ENCODE measurements around the gene KLHDC3. TPM values are rescaled to one million over a fixed set of nuclear protein-coding genes. Genes with fewer than 3 reads are reported as not detected.

The KLHDC3 gene
- total RNA-seq, 1 donor from 2014 or later: 67.4 TPM

GRCh38 chr6:43037197-43037596 is 23.1 kb downstream of the KLHDC3 start:
- peaks cover 13% of the 10 kb centered on the region for H3K36me3 ChIP-seq (ENCODE audit: insufficient read depth, low read length)
- H4K20me1 ChIP-seq (ENCODE audit: insufficient read depth, low read length): peaks cover 17% of the 10 kb centered on the region
- no peaks in the 10 kb centered on the region for H3K9me3 ChIP-seq (ENCODE audit: insufficient read depth, low read depth, low read length)
- H2AFZ ChIP-seq (ENCODE audit: low read depth, low read length): no peak overlapping the region
- H3K27me3 ChIP-seq (ENCODE audit: insufficient read depth, low read length): no peaks in the 10 kb centered on the region
- Mint-ChIP-seq H3K36me3 (ENCODE audit: low read depth, unreplicated experiment) (peaks cover 21% of the 10 kb centered on the region), H3K9me3 (ENCODE audit: unreplicated experiment) (no peaks in the 10 kb centered on the region), H3K4me3 (ENCODE audit: unreplicated experiment) (no peak overlapping the region), H3K27ac (ENCODE audit: unreplicated experiment) (no peak overlapping the region), H3K4me1 (ENCODE audit: low read depth, unreplicated experiment) (no peaks in the 10 kb centered on the region), H3K27me3 (ENCODE audit: low read depth, unreplicated experiment) (no peaks in the 10 kb centered on the region)
- no peaks in the 10 kb centered on the region for H3K79me2 ChIP-seq (ENCODE audit: insufficient read depth, low read length)
- H3K9ac ChIP-seq (ENCODE audit: low read length): no peak overlapping the region
- no peaks in the 10 kb centered on the region for H3K4me1 ChIP-seq (ENCODE audit: insufficient read depth, low read length)
- no peak overlapping the region for H3K4me2 ChIP-seq (ENCODE audit: low read length)
- no peak for FAIRE-seq
- H3K27ac ChIP-seq (ENCODE audit: low read depth, low read length): no peak overlapping the region
- no peak overlapping the region for H3K4me3 ChIP-seq (ENCODE audit: insufficient read depth, low read depth, low read length)
- DNase-seq (ENCODE audit: low read depth): no peak
- TF ChIP-seq CTCF (IDR thresholded peaks at IDR 0.05; ENCODE audit: insufficient read depth, low read depth, low read length) (no peak), EZH2 (IDR thresholded peaks at IDR 0.05; ENCODE audit: insufficient read depth, low read length) (no peak)

- no peaks in the 10 kb centered on the region for H3K9me3 Mint-ChIP-seq (ENCODE audit: unreplicated experiment)
- H3K4me1 Mint-ChIP-seq (ENCODE audit: low read depth, unreplicated experiment): no peaks in the 10 kb centered on the region
- H3K36me3 Mint-ChIP-seq (ENCODE audit: low read depth, unreplicated experiment): peaks cover 24% of the 10 kb centered on the region
- H3K4me3 Mint-ChIP-seq (ENCODE audit: unreplicated experiment): no peak overlapping the region
- Histone ChIP-seq H3K27me3 (ENCODE audit: insufficient read depth, low read length) (no peaks in the 10 kb centered on the region), H3K4me1 (ENCODE audit: insufficient read depth, low read length) (no peaks in the 10 kb centered on the region), H3K36me3 (ENCODE audit: insufficient read depth, low read length) (peaks cover 13% of the 10 kb centered on the region), H3K9ac (ENCODE audit: low read length) (no peak overlapping the region), H3K4me3 (ENCODE audit: insufficient read depth, low read depth, low read length) (no peak overlapping the region), H4K20me1 (ENCODE audit: insufficient read depth, low read length) (peaks cover 15% of the 10 kb centered on the region), H2AFZ (ENCODE audit: low read depth, low read length) (no peak overlapping the region), H3K27ac (ENCODE audit: low read depth, low read length) (no peak overlapping the region), H3K4me2 (ENCODE audit: low read length) (no peak overlapping the region), H3K9me3 (ENCODE audit: insufficient read depth, low read depth, low read length) (no peaks in the 10 kb centered on the region), H3K79me2 (ENCODE audit: insufficient read depth, low read length) (no peaks in the 10 kb centered on the region)
- H3K27ac Mint-ChIP-seq (ENCODE audit: unreplicated experiment): no peak overlapping the region
- H3K27me3 Mint-ChIP-seq (ENCODE audit: low read depth, unreplicated experiment): no peaks in the 10 kb centered on the region
- FAIRE-seq (no peak), DNase-seq (ENCODE audit: low read depth) (no peak)
- no peak for TF ChIP-seq CTCF (IDR thresholded peaks at IDR 0.05; ENCODE audit: insufficient read depth, low read depth, low read length)
- TF ChIP-seq EZH2 (IDR thresholded peaks at IDR 0.05; ENCODE audit: insufficient read depth, low read length): no peak
These were observed 23.7 kb downstream of the KLHDC3 start for GRCh38 chr6:43037706-43038105.

- TF ChIP-seq CTCF (IDR thresholded peaks at IDR 0.05; ENCODE audit: insufficient read depth, low read depth, low read length) (no peak), EZH2 (IDR thresholded peaks at IDR 0.05; ENCODE audit: insufficient read depth, low read length) (no peak)
- Histone ChIP-seq H3K27me3 (ENCODE audit: insufficient read depth, low read length) (no peaks in the 10 kb centered on the region), H3K27ac (ENCODE audit: low read depth, low read length) (no peak overlapping the region), H2AFZ (ENCODE audit: low read depth, low read length) (no peak overlapping the region), H3K9ac (ENCODE audit: low read length) (no peak overlapping the region), H3K79me2 (ENCODE audit: insufficient read depth, low read length) (no peaks in the 10 kb centered on the region), H3K9me3 (ENCODE audit: insufficient read depth, low read depth, low read length) (no peaks in the 10 kb centered on the region), H3K4me2 (ENCODE audit: low read length) (no peak overlapping the region), H4K20me1 (ENCODE audit: insufficient read depth, low read length) (peaks cover 15% of the 10 kb centered on the region), H3K36me3 (ENCODE audit: insufficient read depth, low read length) (peaks cover 9% of the 10 kb centered on the region), H3K4me3 (ENCODE audit: insufficient read depth, low read depth, low read length) (no peak overlapping the region), H3K4me1 (ENCODE audit: insufficient read depth, low read length) (no peaks in the 10 kb centered on the region)
- Mint-ChIP-seq H3K36me3 (ENCODE audit: low read depth, unreplicated experiment) (peaks cover 33% of the 10 kb centered on the region), H3K9me3 (ENCODE audit: unreplicated experiment) (no peaks in the 10 kb centered on the region), H3K4me3 (ENCODE audit: unreplicated experiment) (no peak overlapping the region), H3K27ac (ENCODE audit: unreplicated experiment) (no peak overlapping the region), H3K27me3 (ENCODE audit: low read depth, unreplicated experiment) (no peaks in the 10 kb centered on the region), H3K4me1 (ENCODE audit: low read depth, unreplicated experiment) (no peaks in the 10 kb centered on the region)
- DNase-seq (ENCODE audit: low read depth): no peak
- no peak for FAIRE-seq
These were observed 24.7 kb downstream of the KLHDC3 start for GRCh38 chr6:43038727-43039126.

Measured in astrocyte (in vitro differentiated cells and primary cell).